GM15510 (cell line): ENCODE data around the gene RAB3IL1.

Experiments
- POLR2A ChIP-seq: IDR thresholded peaks from 3 replicates; pipeline ENCODE4 v1.6.1; 2011; ENCODE audit warnings: borderline replicate concordance; ENCODE audit not compliant: insufficient read length; ENCODE audit errors: extremely low read depth

The RAB3IL1 gene

DNA sequence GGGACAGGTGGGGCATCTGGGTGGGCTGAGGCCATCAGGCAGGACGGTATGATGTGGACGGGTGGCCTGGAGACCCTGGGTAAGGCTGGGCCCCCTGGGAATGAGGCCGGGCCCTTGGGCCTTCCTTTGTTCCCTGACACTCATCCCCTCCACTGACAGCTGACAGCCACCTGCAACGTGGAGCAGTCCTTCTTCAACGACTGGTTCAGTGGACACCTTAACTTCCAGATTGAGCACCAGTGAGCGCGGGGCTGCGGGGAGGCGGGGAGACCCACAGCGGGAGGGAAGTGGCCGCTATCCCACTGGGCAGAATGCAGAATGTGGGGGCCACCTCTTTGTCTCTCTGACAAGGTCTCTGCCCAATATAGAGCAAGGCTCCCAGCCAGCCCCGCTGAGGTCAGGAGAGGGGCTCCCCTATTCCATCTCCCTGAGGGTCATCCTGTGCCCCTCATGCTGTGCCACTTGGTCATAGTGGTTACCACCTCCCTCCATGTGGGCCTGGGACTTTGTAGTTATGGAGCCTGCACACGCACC, 53.8 kb downstream of the RAB3IL1 start:
- no peak for TF ChIP-seq POLR2A

- TF ChIP-seq POLR2A, result no peak
These were observed 54.4 kb downstream of the RAB3IL1 start for GRCh38 chr11:61862714-61863547.

DNA sequence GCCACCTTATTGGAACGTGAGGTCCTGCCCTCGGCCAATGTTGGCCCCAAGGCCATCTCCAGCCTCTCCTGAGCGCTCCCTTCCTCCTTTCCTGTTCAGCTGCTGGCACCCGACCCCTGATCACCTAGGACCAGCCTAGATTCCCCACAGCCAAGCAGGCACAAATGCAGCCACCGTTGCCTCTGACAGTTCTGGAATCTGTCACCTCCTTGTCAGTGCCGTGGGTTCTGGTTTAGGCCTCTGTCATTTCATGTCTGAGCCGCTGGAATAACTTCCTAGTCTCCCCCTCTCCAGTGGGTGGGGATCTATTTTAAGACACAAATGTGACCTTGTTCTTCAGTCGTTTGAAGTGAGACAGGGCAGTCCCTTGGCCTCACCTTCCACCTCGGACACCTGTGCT, 55.7 kb downstream of the RAB3IL1 start:
- no peak for TF ChIP-seq POLR2A

GRCh38 chr11:61860054-61860903, 57.1 kb downstream of the RAB3IL1 start:
- no peak for TF ChIP-seq POLR2A

DNA sequence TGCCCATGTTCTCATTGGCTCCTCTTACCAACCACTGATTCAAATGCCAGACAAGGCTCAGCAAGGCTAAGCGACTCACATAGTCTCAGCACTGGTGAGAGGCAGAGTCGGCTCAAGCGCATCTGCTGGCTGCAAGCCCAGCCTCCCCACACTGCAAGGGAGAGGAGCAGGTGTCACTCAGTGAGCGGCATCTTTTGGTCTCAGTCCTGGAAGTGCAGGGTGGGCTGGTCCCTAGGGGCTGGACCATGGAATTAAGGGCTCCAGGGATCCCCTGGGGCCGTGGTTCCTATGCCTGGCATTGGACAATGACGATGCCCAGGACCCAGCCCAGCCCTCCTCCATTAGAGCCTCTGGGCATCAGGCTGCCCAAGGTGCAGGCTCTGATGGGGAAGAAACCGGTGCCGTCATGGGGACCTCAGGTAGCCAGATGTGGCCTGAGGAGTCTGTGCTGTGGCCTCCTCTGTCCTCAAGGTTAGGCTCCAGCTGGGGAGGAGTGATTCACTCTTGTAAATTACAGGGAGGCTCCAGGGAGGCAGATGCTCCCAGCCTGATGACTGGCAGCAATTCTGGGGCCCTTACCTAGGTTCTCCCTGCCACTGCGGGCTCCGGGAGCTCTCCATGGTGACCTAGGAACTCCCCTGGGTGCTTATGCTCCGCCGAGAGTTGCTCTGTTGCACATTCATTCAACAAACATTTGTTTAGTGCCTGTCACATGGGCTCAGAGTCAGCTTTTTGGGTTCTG, 61.3 kb downstream of the RAB3IL1 start:
- peak; percentile 27 for TF ChIP-seq POLR2A

DNA sequence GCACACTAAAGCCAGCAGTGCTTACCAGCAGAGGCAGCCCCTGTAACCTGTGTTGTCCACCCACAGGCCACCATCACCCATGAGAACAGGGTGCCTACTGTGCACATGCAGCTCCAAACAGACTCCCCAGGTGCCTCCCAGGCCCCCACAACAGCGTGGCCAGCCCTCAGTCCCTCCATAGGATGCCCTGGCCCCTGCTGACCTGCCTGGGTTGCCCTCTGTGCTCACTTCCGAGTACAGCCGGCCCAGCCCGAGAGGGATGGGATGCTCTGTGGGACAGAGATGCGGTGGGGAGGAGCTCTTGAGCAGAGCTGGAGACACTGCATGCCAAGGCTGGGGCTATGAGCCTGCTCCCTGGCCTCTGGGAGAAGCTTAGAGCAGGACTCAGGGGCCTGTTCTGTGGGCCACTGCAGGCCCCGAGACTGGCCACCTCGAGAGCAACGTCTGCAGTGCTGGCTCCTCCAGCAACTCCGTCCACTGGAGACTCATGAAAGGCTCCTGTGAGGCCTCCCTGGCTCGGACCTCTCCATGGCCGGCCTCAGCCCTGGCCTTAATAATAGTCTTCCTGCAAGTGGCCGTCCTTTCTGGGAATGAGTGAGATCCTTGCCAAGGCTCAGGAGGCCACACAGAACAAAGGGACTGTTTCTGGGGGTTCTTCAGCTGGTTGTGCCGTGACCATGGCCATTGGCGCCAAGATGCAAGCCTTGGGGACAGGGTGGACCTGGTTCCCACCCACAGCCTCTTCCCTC, 62.2 kb downstream of the RAB3IL1 start:
- no peak for TF ChIP-seq POLR2A

DNA sequence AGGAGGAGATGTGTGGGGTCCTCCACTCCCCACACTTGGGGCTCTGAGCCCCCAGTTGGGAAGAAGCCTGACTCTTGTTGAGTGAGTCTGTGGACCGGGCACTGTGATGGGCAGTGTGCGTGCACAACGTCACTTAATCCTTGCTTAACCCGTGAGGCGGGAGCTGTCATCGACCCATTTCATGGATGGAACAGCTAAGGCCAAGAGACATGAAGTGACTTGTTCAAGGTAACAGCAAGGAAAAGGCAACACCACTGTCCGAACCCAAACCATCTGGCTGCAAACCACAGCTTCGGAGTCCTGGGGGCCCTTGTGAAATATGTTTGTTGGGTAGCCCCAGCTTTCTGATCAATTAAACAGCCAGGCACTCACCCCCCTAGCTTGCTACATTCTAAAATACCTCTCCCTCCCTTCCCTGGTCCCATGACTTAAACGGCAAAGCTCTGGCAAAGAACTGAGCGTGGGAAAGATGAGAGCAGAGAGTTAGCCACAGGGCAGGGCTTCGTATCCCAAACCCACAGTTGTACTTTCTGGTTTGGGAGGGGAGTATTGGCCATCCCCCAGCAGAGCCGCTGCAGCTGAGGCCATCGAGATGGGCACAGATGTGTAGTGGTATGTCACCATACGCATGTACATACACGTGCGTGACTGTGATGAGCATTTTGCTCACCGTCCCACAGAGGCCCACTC, 63.0 kb downstream of the RAB3IL1 start:
- TF ChIP-seq POLR2A, result no peak

DNA sequence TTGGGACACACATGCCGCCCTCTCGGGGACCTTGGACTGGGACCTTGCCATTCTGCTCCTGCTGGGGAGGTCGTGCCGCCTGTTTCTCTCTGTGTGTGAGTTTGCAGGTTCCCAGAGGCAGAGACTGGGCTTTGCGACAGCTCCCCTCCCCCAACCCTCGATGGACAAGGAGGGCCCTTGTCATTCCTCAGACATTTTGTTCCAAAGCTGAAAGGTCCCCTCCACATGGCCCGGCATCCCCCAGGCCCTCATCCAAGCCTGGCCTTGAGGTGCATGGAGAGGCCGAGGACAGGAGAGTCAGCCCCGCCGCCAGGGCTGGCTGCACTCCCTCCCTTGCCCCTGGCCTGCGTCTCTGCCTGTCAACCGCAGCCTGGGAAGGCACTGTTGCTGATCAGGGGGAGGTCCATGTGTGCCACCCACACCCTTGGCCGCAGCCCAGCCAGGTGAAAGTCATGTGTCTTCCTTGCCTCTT, 63.6 kb downstream of the RAB3IL1 start:
- no peak for TF ChIP-seq POLR2A

DNA sequence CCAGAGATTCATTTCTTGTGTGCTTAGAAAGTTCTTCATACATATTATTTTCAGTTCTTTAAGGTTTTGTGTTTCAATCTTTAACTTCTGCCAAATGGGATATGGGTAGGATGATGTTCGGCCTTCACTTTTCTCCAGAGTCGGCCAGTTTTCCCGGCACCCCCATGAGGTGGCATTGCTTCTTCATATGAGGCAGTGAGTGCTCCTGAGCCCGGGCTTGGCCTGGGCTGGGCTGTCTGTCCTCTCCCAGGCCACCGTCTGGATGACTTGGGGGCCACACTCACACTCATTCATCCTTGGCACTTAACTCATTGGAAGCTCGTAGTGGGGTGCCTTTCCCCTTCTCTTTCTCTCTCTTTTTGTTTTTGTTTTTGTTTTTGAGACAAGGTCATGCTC, 65.5 kb downstream of the RAB3IL1 start:
- no peak for TF ChIP-seq POLR2A

DNA sequence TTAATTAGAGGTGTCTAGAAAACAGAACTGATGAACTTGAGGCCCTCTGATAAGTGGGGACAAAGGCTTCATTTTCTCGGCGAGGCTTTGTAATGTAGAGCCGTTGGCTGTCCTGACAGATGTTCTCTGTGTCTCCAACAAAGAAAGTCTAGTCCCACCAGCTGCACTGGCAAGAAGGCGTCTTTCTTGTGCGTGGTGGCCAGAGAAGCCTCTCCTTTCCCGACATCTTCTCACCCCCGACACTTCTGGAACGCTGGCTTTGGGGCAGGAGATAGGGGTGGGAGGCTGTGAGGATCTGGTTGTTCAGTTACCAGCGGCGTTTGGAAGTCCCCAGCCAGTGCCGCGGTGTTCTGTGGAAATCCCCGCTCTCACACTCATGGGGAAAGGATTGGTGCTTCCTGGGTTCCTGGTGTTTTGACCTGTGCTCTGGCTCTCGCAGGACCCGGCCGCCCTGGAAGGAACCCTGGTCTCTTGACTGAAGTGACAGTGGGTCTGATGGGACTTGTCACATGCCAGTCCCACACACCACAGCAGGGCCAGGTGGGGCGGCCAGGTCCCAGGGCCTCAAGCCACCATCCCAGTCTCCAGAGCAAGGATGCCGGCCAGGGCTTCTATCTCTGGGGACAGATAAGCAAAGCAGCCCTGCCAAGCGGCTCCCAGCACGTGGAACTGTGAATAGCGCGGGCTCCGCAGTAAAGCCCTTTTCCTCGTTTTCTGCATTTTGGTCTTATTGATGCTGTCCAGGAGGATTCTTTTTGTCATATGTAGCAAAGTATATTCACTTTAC, 66.1 kb downstream of the RAB3IL1 start:
- TF ChIP-seq POLR2A, result no peak

DNA sequence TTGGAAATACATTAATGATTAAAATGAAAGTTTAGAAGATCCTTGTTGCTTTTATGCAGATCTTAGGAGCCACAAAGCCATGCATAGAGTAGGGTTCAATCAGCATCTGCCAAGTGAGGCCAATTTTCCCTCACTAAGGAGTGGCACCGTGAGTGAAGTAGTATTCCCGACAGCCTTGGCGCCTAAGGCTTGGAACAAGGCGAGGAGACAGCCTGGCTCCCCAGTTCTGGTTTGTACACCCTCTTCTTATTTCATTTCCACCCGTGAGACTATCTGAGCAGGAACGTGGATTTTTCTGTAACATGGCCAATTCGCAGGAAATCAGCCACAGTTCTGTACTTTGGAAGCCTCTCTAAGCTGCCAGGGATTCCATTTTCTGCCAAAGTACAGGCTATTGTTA, 66.7 kb downstream of the RAB3IL1 start:
- no peak for TF ChIP-seq POLR2A

GRCh38 chr11:61848631-61849030, 68.7 kb downstream of the RAB3IL1 start:
- TF ChIP-seq POLR2A, result no peak
